Activated T-cell treated with anti-CD3 and anti-CD28 coated beads, Interleukin-2, amount 50 U/mL, for 1 hour (primary cell): ENCODE results near the gene ISCU.

Experiments
- DNase-seq: peaks from one replicate; pipeline ENCODE4 v3.0.0-alpha.2; 2020

ISCU gene

GRCh38 chr12:108562348-108563135, at the start of gene ISCU:
Gene ISCU, plus strand, starts transcription at chr12:108562596. Its CDS starts 27 bp downstream, at chr12:108562623.
- peak; percentile 100 for DNase-seq

GRCh38 chr12:108514468-108514972, 47.9 kb upstream of the ISCU start:
- no peak for DNase-seq

- peak; percentile 98 for DNase-seq
These were observed 47.2 kb upstream of the ISCU start, which contains the start of gene FICD for GRCh38 chr12:108514973-108515814. Gene FICD, plus strand, starts transcription at chr12:108515277. Its CDS starts 1,696 bp downstream, at chr12:108516973.

GRCh38 chr12:108515916-108516315, 46.5 kb upstream of the ISCU start:
- DNase-seq, result no peak

- no peak for DNase-seq
These were observed 45.7 kb upstream of the ISCU start for GRCh38 chr12:108516511-108517275.

- no peak for DNase-seq
These were observed 44.9 kb upstream of the ISCU start for GRCh38 chr12:108517288-108518100.

GRCh38 chr12:108518101-108518715, 44.2 kb upstream of the ISCU start:
- no peak for DNase-seq

- no peak for DNase-seq
These were observed 43.5 kb upstream of the ISCU start for GRCh38 chr12:108518716-108519496.

- no peak for DNase-seq
These were observed 42.8 kb upstream of the ISCU start for GRCh38 chr12:108519558-108519957.

- DNase-seq, result no peak
These were observed 39.0 kb upstream of the ISCU start for GRCh38 chr12:108523365-108523764.

GRCh38 chr12:108525681-108526080, 36.7 kb upstream of the ISCU start:
- no peak for DNase-seq

GRCh38 chr12:108526482-108527165, 35.8 kb upstream of the ISCU start:
- DNase-seq, result no peak

GRCh38 chr12:108527166-108527496, 35.3 kb upstream of the ISCU start:
- no peak for DNase-seq

- DNase-seq, result no peak
These were observed 32.2 kb upstream of the ISCU start for GRCh38 chr12:108530161-108530560.

- no peak for DNase-seq
These were observed 30.2 kb upstream of the ISCU start for GRCh38 chr12:108531929-108532848.

- DNase-seq, result no peak
These were observed 24.2 kb upstream of the ISCU start for GRCh38 chr12:108538146-108538545.

GRCh38 chr12:108538616-108539195, 23.7 kb upstream of the ISCU start:
- DNase-seq, result no peak

- DNase-seq, result no peak
These were observed 20.1 kb upstream of the ISCU start for GRCh38 chr12:108542320-108542719.

- no peak for DNase-seq
These were observed 18.7 kb upstream of the ISCU start for GRCh38 chr12:108543652-108544051.
